Breast epithelium (tissue), 4 donors: ENCODE results near the gene ADAMTS17. TPM values are rescaled to one million over a fixed set of nuclear protein-coding genes. Genes with fewer than 3 reads are reported as not detected.

Experiments used
- DNase-seq, 2 donors: peaks; one replicate each; pipeline ENCODE4 v3.0.0-alpha.2; 2019; ENCODE audit warnings: low spot score in 2 of 2
- H3K27ac ChIP-seq, 2 donors: fragments of 200-600 bp; sonication (generic) in 1 of 2; one replicate each; pipeline ENCODE4 v1.5.1; 2016 to 2019; ENCODE audit warnings: mild to moderate bottlenecking in 1 of 2
- H3K27me3 ChIP-seq, 2 donors: fragments of 200-600 bp; sonication (generic) in 1 of 2; one replicate each; pipeline versions ENCODE4 v1.5.1 to v1.6.0; 2017 to 2019; ENCODE audit warnings: control low read depth in 1 of 2, mild to moderate bottlenecking in 1 of 2
- H3K36me3 ChIP-seq: fragments of 200-600 bp; one replicate; pipeline ENCODE4 v1.5.1; 2019
- H3K4me1 ChIP-seq, 2 donors: fragments of 200-600 bp; sonication (generic); one replicate each; pipeline ENCODE4 v1.5.1; 2016 to 2019; ENCODE audit warnings: control low read depth in 1 of 2
- H3K4me3 ChIP-seq, 3 donors: fragments of 200-600 bp; sonication (generic); 1 replicate in 2 of 3; 2 replicates in 1 of 3; pipeline ENCODE4 v1.5.1; 2016 to 2019; ENCODE audit warnings: mild to moderate bottlenecking in 3 of 3, moderate library complexity in 2 of 3
- H3K9me3 ChIP-seq, 2 donors: fragments of 200-600 bp; sonication (generic) in 1 of 2; one replicate each; pipeline ENCODE4 v1.5.1; 2016 to 2019; ENCODE audit warnings: control low read depth in 1 of 2
- POLR2A ChIP-seq: fragments of 450-650 bp; IDR thresholded peaks from one replicate; pipeline ENCODE4 v1.6.1; 2016; ENCODE audit warnings: antibody characterized with exemption, mild to moderate bottlenecking, moderate library complexity
- POLR2AphosphoS5 ChIP-seq, 3 donors: sonication (generic); formaldehyde crosslinking; IDR thresholded peaks; one replicate each; pipeline ENCODE4 v1.6.1; 2017; ENCODE audit warnings: antibody characterized with exemption in 3 of 3
- intact Hi-C: fragments of 100-400 bp; cut with DNase I; formaldehyde crosslinking; loops from one replicate; pipeline ENCODE4 v1.15.1; 2023; ENCODE audit warnings: low total_unique reads
- total RNA-seq, 3 donors: library from RNA; depleted of rRNA; stranded (reverse); fragments of >200 nt; gene quantifications; one replicate each; pipeline ENCODE4 v1.1.0, GENCODE V29; 2016
- TF ChIP-seq, protein P1 (sequence below), 3 donors: fragments of 450-650 bp; IDR thresholded peaks; one replicate each; pipeline ENCODE4 v1.5.1; 2016 to 2017; ENCODE audit warnings: antibody characterized with exemption in 3 of 3, mild to moderate bottlenecking in 3 of 3, moderate library complexity in 3 of 3

Gene ADAMTS17
- total RNA-seq, 3 donors from 2014 or later = 5.1 to 8.0 (median 5.9) TPM

DNA sequence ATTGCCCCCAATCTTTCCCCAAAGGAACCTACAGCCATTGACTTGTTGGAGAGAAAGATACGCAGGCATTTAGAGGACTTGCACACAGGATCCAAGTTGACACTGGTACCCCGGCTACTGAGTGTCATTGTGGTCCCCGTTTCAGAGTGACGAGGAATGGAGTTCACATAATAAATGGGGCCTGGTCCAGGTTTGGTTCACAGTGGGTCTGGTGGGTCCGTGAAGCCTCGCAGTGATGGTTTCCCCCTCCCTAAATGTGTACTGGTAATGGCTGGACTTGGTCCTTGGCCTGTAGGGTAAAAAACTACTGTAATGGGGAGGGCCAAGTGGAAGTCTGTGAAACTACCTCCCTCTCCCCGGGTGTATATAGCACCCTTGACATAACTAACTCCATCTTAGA lies 376.4 kb downstream of the ADAMTS17 start:
- Histone ChIP-seq H3K27ac (no peak overlapping the region), H3K9me3 (no peaks in the 10 kb centered on the region), H3K36me3 (no peaks in the 10 kb centered on the region), H3K4me3 (no peak overlapping the region), H3K4me1 (no peaks in the 10 kb centered on the region), H3K27me3 (no peaks in the 10 kb centered on the region)
- DNase-seq = peak in 1 of 2 donors; percentile 20
- TF ChIP-seq, protein P1, sequence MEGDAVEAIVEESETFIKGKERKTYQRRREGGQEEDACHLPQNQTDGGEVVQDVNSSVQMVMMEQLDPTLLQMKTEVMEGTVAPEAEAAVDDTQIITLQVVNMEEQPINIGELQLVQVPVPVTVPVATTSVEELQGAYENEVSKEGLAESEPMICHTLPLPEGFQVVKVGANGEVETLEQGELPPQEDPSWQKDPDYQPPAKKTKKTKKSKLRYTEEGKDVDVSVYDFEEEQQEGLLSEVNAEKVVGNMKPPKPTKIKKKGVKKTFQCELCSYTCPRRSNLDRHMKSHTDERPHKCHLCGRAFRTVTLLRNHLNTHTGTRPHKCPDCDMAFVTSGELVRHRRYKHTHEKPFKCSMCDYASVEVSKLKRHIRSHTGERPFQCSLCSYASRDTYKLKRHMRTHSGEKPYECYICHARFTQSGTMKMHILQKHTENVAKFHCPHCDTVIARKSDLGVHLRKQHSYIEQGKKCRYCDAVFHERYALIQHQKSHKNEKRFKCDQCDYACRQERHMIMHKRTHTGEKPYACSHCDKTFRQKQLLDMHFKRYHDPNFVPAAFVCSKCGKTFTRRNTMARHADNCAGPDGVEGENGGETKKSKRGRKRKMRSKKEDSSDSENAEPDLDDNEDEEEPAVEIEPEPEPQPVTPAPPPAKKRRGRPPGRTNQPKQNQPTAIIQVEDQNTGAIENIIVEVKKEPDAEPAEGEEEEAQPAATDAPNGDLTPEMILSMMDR (IDR thresholded peaks at IDR 0.05) = no peak
- TF ChIP-seq POLR2A = no peak
- no peak for TF ChIP-seq POLR2AphosphoS5 (IDR thresholded peaks at IDR 0.05)
- intact Hi-C loops = no loop called here

DNA sequence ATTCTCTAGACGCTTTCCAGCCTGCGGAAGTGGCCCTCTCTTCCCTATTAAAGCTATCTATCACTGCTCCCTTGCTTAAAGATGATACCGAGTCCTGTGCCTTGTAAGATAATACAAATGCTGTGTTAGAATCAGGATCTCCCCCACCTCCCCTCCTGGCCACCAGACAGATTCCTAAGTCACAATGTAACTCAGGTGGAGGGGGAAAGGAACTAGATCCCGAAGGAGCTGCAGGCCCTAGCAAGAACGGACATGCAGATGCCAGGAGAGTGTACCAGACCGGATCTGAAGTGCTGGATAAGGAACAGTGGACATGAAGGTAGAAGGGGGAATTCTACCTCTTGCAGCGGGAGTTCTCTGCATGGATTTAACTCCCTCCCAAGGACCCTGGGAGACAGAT lies 377.8 kb downstream of the ADAMTS17 start:
- TF ChIP-seq POLR2A (no peak), POLR2AphosphoS5 (IDR thresholded peaks at IDR 0.05) (no peak)
- TF ChIP-seq, protein P1 (IDR thresholded peaks at IDR 0.05) = no peak
- Histone ChIP-seq H3K36me3 (no peaks in the 10 kb centered on the region), H3K4me1 (no peaks in the 10 kb centered on the region), H3K4me3 (no peak overlapping the region), H3K9me3 (no peaks in the 10 kb centered on the region), H3K27ac (no peak overlapping the region), H3K27me3 (no peaks in the 10 kb centered on the region)
- no peak for DNase-seq
- intact Hi-C loops = no loop called here

DNA sequence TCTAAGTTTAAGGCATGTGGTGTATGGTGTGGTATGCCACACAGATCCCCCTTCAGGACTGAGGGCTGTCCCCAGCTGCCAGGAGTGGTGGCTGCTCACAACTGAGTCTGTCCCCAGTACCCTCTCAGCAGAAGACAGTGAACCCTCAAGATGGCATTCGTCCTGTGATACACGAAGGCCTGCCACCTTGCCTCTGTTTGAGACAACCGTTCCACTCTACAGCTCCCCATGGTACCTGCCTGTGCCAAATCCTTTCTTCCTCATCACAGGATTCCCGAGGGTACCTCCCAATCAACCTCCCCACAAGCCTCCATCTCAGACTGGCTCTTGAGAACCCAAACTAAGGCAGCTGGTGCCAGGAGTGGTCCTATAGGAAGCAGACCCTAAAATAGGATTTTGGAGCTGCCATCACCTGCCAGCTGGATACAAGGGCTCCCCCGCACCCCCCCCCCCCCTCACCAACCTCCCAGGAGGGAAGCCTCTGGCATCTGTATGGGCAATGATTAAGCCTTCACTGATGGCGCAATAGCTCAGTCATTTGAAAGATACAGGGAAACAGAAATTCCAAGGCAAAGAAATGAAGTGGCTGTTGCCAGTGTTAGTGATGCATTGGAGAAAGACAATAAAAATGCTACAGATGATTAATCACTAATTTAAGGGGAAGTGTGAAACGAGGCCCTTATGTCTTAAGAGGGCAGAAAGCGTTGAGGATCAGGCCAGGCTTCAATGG lies 378.5 kb downstream of the ADAMTS17 start:
- H3K4me3 ChIP-seq = no peak overlapping the region
- H3K36me3 ChIP-seq = no peaks in the 10 kb centered on the region
- H3K4me1 ChIP-seq = no peaks in the 10 kb centered on the region
- peak in 1 of 2 donors; percentile 17 for DNase-seq
- H3K9me3 ChIP-seq = no peaks in the 10 kb centered on the region
- H3K27ac ChIP-seq = no peak overlapping the region
- intact Hi-C loops = no loop called here
- TF ChIP-seq POLR2AphosphoS5 (IDR thresholded peaks at IDR 0.05) (no peak), POLR2A (no peak)
- TF ChIP-seq, protein P1 (IDR thresholded peaks at IDR 0.05) = no peak
- no peaks in the 10 kb centered on the region for H3K27me3 ChIP-seq

DNA sequence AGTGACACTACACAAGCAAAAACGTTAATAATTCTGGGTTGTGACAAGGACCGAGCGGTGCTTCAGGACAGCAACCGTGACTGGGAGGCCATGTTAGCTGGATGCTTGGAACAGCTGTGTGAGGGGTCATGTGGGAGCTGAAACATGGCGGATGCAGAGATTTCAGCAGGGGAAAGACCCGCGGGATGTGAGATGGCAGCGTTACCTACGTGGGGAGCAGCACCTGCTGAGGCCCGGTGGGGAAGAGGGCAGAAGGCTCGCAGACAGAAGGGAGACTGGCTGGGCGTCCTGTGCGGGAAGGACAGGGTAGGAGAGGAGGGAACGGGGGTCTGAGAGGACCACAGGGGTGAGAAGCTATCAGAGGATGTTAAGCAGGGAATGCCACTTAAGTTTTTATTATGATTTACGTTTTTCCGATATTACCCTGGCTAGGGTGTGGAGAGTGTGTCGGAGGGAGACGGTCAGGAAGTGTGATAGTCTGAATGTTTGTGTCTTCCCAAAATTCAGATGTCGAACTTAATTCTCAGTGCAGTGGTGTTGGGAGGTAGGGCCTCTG lies 379.7 kb downstream of the ADAMTS17 start:
- intact Hi-C loops = no loop called here
- no peaks in the 10 kb centered on the region for H3K36me3 ChIP-seq
- TF ChIP-seq POLR2A (no peak), POLR2AphosphoS5 (IDR thresholded peaks at IDR 0.05) (no peak)
- TF ChIP-seq, protein P1 (IDR thresholded peaks at IDR 0.05) = no peak
- no peak overlapping the region for H3K4me3 ChIP-seq
- no peaks in the 10 kb centered on the region for H3K27me3 ChIP-seq
- no peaks in the 10 kb centered on the region for H3K9me3 ChIP-seq
- no peak overlapping the region for H3K27ac ChIP-seq
- DNase-seq = peak in 1 of 2 donors; percentile 27
- H3K4me1 ChIP-seq = no peaks in the 10 kb centered on the region

DNA sequence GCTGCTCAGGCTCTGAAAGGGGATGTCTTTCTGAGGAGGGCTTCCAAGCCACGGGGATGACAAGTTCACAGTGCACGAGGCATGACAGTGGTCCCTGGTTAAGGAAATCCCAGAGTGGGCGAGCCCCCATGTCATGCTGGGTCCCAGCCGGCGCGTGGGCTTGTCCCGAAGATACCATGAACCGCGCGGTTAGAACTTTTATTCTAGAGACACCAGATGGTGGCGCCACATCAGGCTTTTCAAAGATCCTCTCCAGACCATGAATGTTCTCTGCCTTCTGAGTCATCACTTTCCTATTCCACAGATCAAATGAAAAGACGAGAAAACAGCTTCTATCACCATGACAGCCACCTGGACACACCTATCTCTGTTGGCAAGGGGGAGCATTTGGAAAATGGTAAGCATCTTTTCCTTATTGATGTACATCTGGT lies 380.7 kb downstream of the ADAMTS17 start:
- no peak overlapping the region for H3K27ac ChIP-seq
- DNase-seq = peak in 1 of 2 donors; percentile 40
- TF ChIP-seq POLR2AphosphoS5 (IDR thresholded peaks at IDR 0.05) (no peak), POLR2A (no peak)
- TF ChIP-seq, protein P1 (IDR thresholded peaks at IDR 0.05) = peak in 1 of 3 donors; percentile 11
- H3K36me3 ChIP-seq = no peaks in the 10 kb centered on the region
- intact Hi-C loops = no loop called here
- no peaks in the 10 kb centered on the region for H3K27me3 ChIP-seq
- H3K9me3 ChIP-seq = no peaks in the 10 kb centered on the region
- H3K4me1 ChIP-seq = no peaks in the 10 kb centered on the region
- H3K4me3 ChIP-seq = no peak overlapping the region
